Memory B cell (primary cell): ENCODE data around the gene KLRF1.
A peak's percentile ranks its signal among the peaks of the same experiment; 100 is the strongest.
"Not testable (repeated sequence)": the region's sequence is repeated elsewhere in the genome, so short reads cannot be mapped to it uniquely, and the experiment has no call there.

Experiments used
- ATAC-seq: fragments of 150-1000 bp; cut with Tn5 transposase; 2 replicates; pipeline ENCODE4 v1.10.0; 2021; ENCODE audit warnings: low read depth, mild to moderate bottlenecking, moderate library complexity
- DNase-seq, 2 donors: peaks; one replicate each; pipeline ENCODE4 v3.0.0; 2022; ENCODE audit warnings: low spot score in 2 of 2
- H3K27ac Mint-ChIP-seq: one replicate; pipeline ENCODE4 v1.8.0; 2022; ENCODE audit warnings: mild to moderate bottlenecking, moderate library complexity, mixed read lengths
- H3K27me3 Mint-ChIP-seq: one replicate; pipeline ENCODE4 v1.8.0; 2022; ENCODE audit warnings: mixed read lengths
- H3K36me3 Mint-ChIP-seq: one replicate; pipeline ENCODE4 v1.8.0; 2022; ENCODE audit warnings: mild to moderate bottlenecking, mixed read lengths
- H3K4me1 Mint-ChIP-seq: one replicate; pipeline ENCODE4 v1.8.0; 2022; ENCODE audit warnings: mixed read lengths
- H3K4me3 Mint-ChIP-seq: one replicate; pipeline ENCODE4 v1.8.0; 2022; ENCODE audit warnings: mild to moderate bottlenecking, moderate library complexity, mixed read lengths
- H3K9me3 Mint-ChIP-seq: one replicate; pipeline ENCODE4 v1.8.0; 2022; ENCODE audit warnings: mixed read lengths

KLRF1 gene

DNA sequence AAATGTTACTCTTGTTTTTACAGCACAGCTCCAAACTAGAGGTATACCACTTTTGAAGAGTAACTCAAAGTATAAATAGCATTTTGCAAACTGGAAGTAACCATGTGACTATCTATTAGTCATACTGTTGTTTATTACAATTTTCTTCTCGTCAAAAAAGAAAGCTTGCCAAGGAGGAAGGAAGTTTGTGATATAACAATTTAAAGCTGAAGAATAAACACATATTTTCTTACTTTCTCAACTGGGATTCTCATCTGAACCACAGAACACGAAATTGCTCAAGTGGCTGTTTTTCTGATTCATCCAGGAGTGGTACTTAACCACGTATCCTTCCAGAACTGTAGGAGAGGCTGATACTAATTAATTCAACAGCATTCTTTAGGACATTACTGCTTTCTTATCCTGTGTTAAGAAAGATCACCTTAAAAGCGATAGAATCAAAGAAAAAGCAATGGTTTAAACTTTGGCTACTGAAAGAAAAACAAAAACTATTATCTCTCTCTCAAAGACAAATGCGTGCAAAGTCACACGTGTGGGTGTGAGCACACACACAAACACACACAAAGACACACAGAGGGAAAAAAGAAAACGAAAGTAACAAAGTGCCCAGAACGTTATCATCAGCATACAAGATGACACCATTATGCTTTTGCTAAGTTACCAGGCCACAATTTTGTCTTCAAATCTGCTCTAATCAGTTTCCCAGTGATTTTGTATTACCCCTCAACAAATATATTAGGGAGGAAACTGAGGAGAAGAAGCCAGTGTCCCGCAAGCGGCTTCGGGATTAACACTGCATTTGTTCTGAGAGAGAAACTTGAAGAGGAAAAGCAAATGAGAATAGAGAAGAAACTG, 42.3 kb downstream of the KLRF1 start, which contains the start of gene CLEC2B:
Gene CLEC2B, minus strand, starts transcription at position 48 of the 855 bp plus-strand sequence.
- Mint-ChIP-seq H3K27me3 (peaks cover 4% of the 10 kb centered on the region), H3K4me3 (peak within 1 kb of the TSS; percentile 85), H3K9me3 (no peaks in the 10 kb centered on the region), H3K4me1 (peaks cover 8% of the 10 kb centered on the region), H3K27ac (peak within 1 kb of the TSS; percentile 96), H3K36me3 (no peaks in the 10 kb centered on the region)
- no peak for DNase-seq
- peak; percentile 77 for ATAC-seq

DNA sequence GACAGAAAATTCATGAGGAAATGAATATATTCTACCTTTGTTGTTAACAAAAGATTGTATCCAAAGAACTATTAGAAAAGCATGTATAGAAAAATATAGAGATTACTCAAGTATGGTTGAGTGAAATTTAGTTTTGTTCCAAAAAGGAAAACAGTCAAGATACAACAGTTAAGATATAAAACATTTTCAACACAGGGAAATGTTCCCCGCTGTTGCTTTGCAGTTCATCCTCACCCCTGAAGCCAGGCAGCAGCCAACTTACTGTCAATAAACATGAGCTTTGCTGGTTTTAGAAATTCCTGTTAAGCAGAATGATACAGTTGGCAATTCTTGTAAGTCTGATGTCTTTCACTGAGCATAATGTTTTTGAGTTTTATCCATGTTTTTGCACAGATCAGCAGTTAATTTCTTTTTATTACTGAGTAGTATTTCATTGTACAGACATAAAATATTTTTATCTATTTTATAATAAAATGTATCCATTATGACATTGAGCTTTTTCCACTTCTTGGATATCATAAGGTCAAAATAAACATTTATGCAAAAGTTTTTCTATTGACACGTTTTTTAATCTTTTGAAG, 43.1 kb downstream of the KLRF1 start:
- H3K4me1 Mint-ChIP-seq: peaks cover 8% of the 10 kb centered on the region
- no peak for DNase-seq
- ATAC-seq: no peak
- H3K4me3 Mint-ChIP-seq: peak overlapping the region; percentile 85
- H3K27me3 Mint-ChIP-seq: peaks cover 3% of the 10 kb centered on the region
- peak overlapping the region; percentile 96 for H3K27ac Mint-ChIP-seq
- H3K9me3 Mint-ChIP-seq: no peaks in the 10 kb centered on the region
- no peaks in the 10 kb centered on the region for H3K36me3 Mint-ChIP-seq

DNA sequence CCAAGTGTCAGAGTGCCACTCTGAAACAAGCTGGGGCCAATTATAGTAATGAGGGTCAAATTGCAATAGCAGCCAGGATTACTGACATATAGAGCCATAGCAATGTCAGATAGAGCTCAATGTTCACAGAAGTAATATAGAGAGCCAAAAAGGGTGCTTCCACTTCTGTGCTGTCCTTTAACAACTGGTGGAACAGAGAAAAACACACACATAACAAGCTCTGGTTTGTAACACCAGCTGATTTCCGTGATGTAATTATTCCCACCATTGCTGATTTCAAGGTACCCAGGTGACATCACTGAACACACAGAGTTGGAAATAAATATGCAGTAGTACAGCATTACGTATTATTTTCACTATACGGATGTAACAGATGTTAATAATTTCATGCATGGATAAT, 44.9 kb downstream of the KLRF1 start:
- H3K27ac Mint-ChIP-seq: no peak overlapping the region
- no peaks in the 10 kb centered on the region for H3K36me3 Mint-ChIP-seq
- no peak overlapping the region for H3K4me3 Mint-ChIP-seq
- H3K9me3 Mint-ChIP-seq: no peaks in the 10 kb centered on the region
- DNase-seq (no peak), ATAC-seq (no peak)
- peaks cover 1% of the 10 kb centered on the region for H3K27me3 Mint-ChIP-seq
- H3K4me1 Mint-ChIP-seq: peaks cover 4% of the 10 kb centered on the region

DNA sequence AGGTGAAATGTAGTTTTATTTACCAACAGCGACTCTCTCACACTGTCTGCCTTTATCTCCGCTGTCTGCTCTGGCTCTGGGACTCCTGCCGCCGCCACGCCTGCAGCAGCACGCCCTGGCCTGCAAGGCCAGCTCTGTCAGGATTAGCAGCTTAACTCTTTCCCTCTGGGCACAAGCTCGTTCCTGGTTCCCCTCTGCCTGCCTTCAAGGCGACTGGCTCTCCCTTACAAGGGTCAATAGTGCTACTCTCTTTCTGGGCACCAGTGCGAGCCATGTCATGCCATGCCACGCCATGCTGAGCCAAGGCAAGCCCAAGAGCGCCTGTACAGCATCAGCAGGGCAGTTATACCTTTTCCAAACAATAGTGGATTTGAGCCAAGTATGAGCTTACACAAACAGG, 45.5 kb downstream of the KLRF1 start:
- ATAC-seq (no peak), DNase-seq (no peak)
- H3K4me3 Mint-ChIP-seq: no peak overlapping the region
- no peaks in the 10 kb centered on the region for H3K27me3 Mint-ChIP-seq
- no peaks in the 10 kb centered on the region for H3K9me3 Mint-ChIP-seq
- H3K4me1 Mint-ChIP-seq: peaks cover 4% of the 10 kb centered on the region
- no peaks in the 10 kb centered on the region for H3K36me3 Mint-ChIP-seq
- H3K27ac Mint-ChIP-seq: no peak overlapping the region

DNA sequence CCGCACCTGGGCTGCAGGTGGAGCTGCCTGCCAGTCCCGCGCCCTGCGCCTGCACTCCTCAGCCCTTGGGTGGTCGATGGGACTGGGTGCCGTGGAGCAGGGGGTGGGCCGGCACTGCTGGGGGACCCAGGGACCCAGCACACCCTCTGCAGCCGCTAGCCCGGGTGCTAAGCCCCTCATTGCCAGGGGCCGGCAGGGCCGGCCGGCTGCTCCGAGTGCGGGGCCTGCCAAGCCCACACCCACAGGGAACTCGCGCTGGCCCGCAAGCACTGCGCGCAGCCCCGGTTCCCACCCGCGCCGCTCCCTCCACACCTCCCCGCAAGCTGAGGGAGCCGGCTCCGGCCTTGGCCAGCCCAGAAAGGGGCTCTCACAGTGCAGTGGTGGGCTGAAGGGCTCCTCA, 48.8 kb downstream of the KLRF1 start:
- H3K9me3 Mint-ChIP-seq, ATAC-seq, H3K4me3 Mint-ChIP-seq, DNase-seq, H3K27ac Mint-ChIP-seq, H3K27me3 Mint-ChIP-seq, H3K36me3 Mint-ChIP-seq, H3K4me1 Mint-ChIP-seq: not testable (repeated sequence)

DNA sequence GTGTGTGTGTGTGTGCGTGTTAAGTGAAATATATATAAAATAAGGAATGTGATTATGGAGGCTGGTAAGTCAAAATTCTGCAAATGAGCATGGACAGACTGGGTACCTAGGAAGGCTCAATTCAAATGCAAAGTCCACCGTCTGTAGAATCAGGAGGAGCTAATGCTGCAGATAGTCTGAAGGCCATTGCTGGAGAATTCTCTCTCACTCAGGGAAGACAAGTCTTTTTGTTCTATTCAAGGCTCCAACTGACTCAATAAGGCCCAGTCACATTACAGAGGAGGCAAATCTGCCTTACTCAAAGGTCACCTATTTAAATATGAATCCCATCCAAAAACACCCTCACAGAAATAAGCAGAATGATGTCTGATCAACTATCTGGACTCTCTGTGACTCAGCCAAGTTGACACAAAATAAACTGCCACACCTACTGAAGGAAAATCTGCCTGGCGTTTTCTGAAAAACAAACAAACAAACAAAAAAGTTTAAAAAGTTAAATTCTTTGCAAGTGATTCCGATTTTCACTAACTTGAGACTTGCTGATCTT, 53.3 kb downstream of the KLRF1 start:
- Mint-ChIP-seq H3K4me3 (no peak overlapping the region), H3K9me3 (no peaks in the 10 kb centered on the region), H3K36me3 (no peaks in the 10 kb centered on the region), H3K27ac (no peak overlapping the region), H3K4me1 (no peaks in the 10 kb centered on the region), H3K27me3 (no peaks in the 10 kb centered on the region)
- ATAC-seq: no peak
- DNase-seq: no peak

DNA sequence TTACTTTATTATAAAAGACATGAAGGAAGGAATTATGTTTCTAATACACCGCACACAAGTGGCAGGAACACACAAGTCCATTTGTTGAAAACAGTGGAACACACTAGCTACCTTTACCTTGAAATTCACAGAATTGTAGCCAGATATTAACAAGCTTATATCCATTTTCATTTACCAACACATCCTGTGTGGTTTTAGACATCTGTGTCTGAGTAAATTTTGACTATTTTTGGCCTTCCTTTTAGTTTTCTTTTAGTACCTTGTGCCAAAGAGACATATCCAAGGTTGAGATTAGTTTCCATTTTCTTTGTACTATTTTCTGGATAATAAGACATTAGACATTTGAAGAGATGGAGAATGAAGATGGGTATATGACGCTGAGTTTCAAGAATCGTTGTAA, 54.0 kb downstream of the KLRF1 start, which contains the start of gene KLRF2:
Gene KLRF2, plus strand, starts transcription at position 244 of the 400 bp plus-strand sequence. Its CDS starts 107 bp downstream, at position 351.
- Mint-ChIP-seq H3K36me3 (no peaks in the 10 kb centered on the region), H3K27ac (no peak within 1 kb of the TSS), H3K9me3 (no peaks in the 10 kb centered on the region), H3K4me3 (no peak within 1 kb of the TSS), H3K27me3 (no peaks in the 10 kb centered on the region), H3K4me1 (no peaks in the 10 kb centered on the region)
- DNase-seq (no peak), ATAC-seq (no peak)

DNA sequence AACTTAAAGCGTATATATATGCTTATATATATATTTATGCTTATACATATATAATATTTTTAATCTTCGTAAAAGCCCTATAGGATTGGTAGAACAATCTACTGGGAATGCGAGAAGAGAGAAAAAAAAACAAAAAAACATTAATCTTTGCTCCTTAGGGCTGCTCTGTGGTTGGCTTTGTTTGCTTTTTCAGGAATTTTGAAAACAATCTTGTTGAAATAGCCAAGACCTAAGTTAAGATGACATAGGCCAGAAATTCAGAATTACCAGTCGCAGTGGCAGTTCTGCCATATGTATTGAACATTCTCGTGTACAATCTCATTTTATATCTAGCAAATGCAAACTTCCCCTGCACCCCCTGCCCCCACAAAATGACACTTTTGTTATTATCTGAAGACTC, 54.7 kb downstream of the KLRF1 start:
- Mint-ChIP-seq H3K27ac (no peak overlapping the region), H3K36me3 (no peaks in the 10 kb centered on the region), H3K4me1 (no peaks in the 10 kb centered on the region), H3K27me3 (no peaks in the 10 kb centered on the region), H3K9me3 (no peaks in the 10 kb centered on the region), H3K4me3 (no peak overlapping the region)
- ATAC-seq: no peak
- DNase-seq: no peak

DNA sequence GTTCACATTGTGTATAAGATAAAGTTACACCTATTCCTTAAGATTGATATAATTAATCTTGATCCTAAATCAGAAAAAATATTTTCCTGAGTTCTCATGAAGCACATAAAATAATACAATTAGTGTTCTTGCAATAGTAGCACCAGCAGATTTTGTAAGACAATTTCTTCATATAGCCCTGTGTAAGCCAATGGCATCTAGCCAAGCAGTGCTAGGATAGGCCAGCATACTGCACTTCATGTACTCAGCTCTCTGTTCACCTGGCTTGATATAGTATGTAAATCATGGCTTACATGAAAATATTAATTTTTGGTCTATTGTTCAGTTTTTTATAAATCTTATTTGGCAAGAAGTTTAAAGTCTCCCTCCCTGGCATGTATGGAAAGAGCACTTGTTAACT, 55.9 kb downstream of the KLRF1 start:
- Mint-ChIP-seq H3K27ac (no peak overlapping the region), H3K27me3 (no peaks in the 10 kb centered on the region), H3K9me3 (no peaks in the 10 kb centered on the region), H3K36me3 (no peaks in the 10 kb centered on the region), H3K4me3 (no peak overlapping the region), H3K4me1 (no peaks in the 10 kb centered on the region)
- DNase-seq (no peak), ATAC-seq (no peak)

DNA sequence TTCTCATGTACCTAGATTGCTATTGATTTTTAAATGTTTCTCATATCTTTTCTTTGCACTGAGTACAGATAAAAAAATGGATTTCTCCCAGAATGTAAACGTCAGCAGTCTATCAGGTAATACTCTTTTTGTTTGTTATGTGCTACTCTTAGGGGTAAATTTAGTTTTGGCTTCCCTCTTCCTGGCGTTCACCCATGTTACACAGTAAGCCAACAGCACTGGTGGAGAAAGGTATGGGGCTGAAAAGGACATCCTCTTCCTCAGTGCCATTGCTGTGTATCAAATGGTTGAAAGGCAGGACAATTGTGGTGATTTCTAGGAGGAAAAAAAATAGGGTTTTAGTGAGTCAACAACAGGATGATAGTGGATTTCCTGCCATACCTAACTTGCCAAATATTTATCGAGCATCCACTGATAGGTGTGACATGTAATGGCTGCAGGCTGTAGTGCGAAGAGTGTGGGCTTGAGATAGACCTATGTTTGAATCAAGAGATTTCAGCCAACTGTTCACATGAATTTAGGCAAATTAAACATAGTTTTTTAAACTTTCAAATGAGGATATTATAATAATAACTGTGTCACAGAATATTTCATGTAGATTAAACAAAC, 61.5 kb downstream of the KLRF1 start:
- Mint-ChIP-seq H3K9me3 (no peaks in the 10 kb centered on the region), H3K4me3 (no peak overlapping the region), H3K27ac (no peak overlapping the region), H3K27me3 (no peaks in the 10 kb centered on the region), H3K36me3 (no peaks in the 10 kb centered on the region), H3K4me1 (no peaks in the 10 kb centered on the region)
- ATAC-seq: no peak
- DNase-seq: no peak
